Suprapubic skin (tissue), 4 donors: ENCODE data around the gene ALOX15. TPM values are rescaled to one million over a fixed set of nuclear protein-coding genes. Genes with fewer than 3 reads are reported as not detected.

Experiments
- DNase-seq, 2 donors: peaks; one replicate each; pipeline ENCODE4 v3.0.0-alpha.2; 2019; ENCODE audit warnings: low spot score in 2 of 2
- H3K27ac ChIP-seq: fragments of 200-600 bp; sonication (generic); one replicate; pipeline ENCODE4 v1.5.1; 2019
- H3K27me3 ChIP-seq: fragments of 200-600 bp; sonication (generic); one replicate; pipeline ENCODE4 v1.5.1; 2019
- H3K36me3 ChIP-seq: fragments of 200-600 bp; sonication (generic); one replicate; pipeline ENCODE4 v1.5.1; 2019
- H3K4me1 ChIP-seq: fragments of 200-600 bp; sonication (generic); one replicate; pipeline ENCODE4 v1.5.1; 2019
- H3K4me3 ChIP-seq: fragments of 200-600 bp; sonication (generic); one replicate; pipeline ENCODE4 v1.5.1; 2019; ENCODE audit warnings: mild to moderate bottlenecking
- H3K9me3 ChIP-seq: fragments of 200-600 bp; sonication (generic); one replicate; pipeline ENCODE4 v1.5.1; 2019
- CTCF ChIP-seq, 2 donors: fragments of 200-600 bp in 1 of 2; fragments of 450-650 bp in 1 of 2; sonication (generic) in 1 of 2; IDR thresholded peaks; one replicate each; pipeline ENCODE4 v1.5.1; 2016 to 2019; ENCODE audit warnings: antibody characterized with exemption in 2 of 2, mild to moderate bottlenecking in 1 of 2, moderate library complexity in 1 of 2
- EP300 ChIP-seq: sonication (generic); formaldehyde crosslinking; IDR thresholded peaks from one replicate; pipeline ENCODE4 v1.6.1; 2017; ENCODE audit warnings: antibody characterized with exemption
- POLR2A ChIP-seq, 2 donors: fragments of 450-650 bp; IDR thresholded peaks; one replicate each; pipeline ENCODE4 v1.6.1; 2017; ENCODE audit warnings: antibody characterized with exemption in 2 of 2, mild to moderate bottlenecking in 2 of 2, moderate library complexity in 2 of 2
- POLR2AphosphoS5 ChIP-seq, 3 donors: sonication (generic); formaldehyde crosslinking; IDR thresholded peaks; one replicate each; pipeline ENCODE4 v1.6.1; 2017; ENCODE audit warnings: antibody characterized with exemption in 3 of 3
- WGBS: methylation state at CpG from one replicate; pipeline ENCODE4 v1.1.5; 2018; 5-methylcytosine and 5-hydroxymethylcytosine counted together
- total RNA-seq, 4 donors: library from RNA; depleted of rRNA; stranded (reverse); fragments of >200 nt; gene quantifications; one replicate each; pipeline ENCODE4 v1.1.0, GENCODE V29; 2016

ALOX15 gene
- total RNA-seq, 4 donors from 2014 or later = 0.15 to 1.5 (median 0.36) TPM

- no peaks in the 10 kb centered on the region for H3K9me3 ChIP-seq
- peak overlapping the region; percentile 15 for H3K27ac ChIP-seq
- peaks cover 19% of the 10 kb centered on the region for H3K27me3 ChIP-seq
- H3K36me3 ChIP-seq = no peaks in the 10 kb centered on the region
- H3K4me1 ChIP-seq = peaks cover 10% of the 10 kb centered on the region
- no peak overlapping the region for H3K4me3 ChIP-seq
- no peak for DNase-seq
- TF ChIP-seq CTCF (IDR thresholded peaks at IDR 0.05) = no peak
- no peak for TF ChIP-seq POLR2AphosphoS5 (IDR thresholded peaks at IDR 0.05)
- TF ChIP-seq POLR2A (IDR thresholded peaks at IDR 0.05) = no peak
- TF ChIP-seq EP300 = no peak
- WGBS = 65% methylated on average over 22 of the region's 22 CpGs
These were observed 52.4 kb downstream of the ALOX15 start for GRCh38 chr17:4588898-4589625.

GRCh38 chr17:4588391-4588790, 53.1 kb downstream of the ALOX15 start:
- TF ChIP-seq POLR2AphosphoS5 (IDR thresholded peaks at IDR 0.05) (no peak), CTCF (IDR thresholded peaks at IDR 0.05) (no peak), POLR2A (IDR thresholded peaks at IDR 0.05) (no peak), EP300 (no peak)
- Histone ChIP-seq H3K27ac (no peak overlapping the region), H3K4me1 (peaks cover 17% of the 10 kb centered on the region), H3K4me3 (no peak overlapping the region), H3K27me3 (peaks cover 26% of the 10 kb centered on the region), H3K36me3 (no peaks in the 10 kb centered on the region), H3K9me3 (no peaks in the 10 kb centered on the region)
- no peak for DNase-seq
- 75% methylated on average over 11 of the region's 11 CpGs for WGBS

- H3K4me1 ChIP-seq = peaks cover 17% of the 10 kb centered on the region
- H3K9me3 ChIP-seq = no peaks in the 10 kb centered on the region
- peaks cover 31% of the 10 kb centered on the region for H3K27me3 ChIP-seq
- no peak for DNase-seq
- TF ChIP-seq EP300 = no peak
- TF ChIP-seq POLR2A (IDR thresholded peaks at IDR 0.05) = no peak
- no peak for TF ChIP-seq CTCF (IDR thresholded peaks at IDR 0.05)
- TF ChIP-seq POLR2AphosphoS5 (IDR thresholded peaks at IDR 0.05) = no peak
- H3K36me3 ChIP-seq = no peaks in the 10 kb centered on the region
- no peak overlapping the region for H3K4me3 ChIP-seq
- 75% methylated on average over 7 of the region's 9 CpGs for WGBS
- H3K27ac ChIP-seq = peak overlapping the region; percentile 20
These were observed 53.7 kb downstream of the ALOX15 start for GRCh38 chr17:4587803-4588202.

- Histone ChIP-seq H3K27me3 (peaks cover 38% of the 10 kb centered on the region), H3K36me3 (no peaks in the 10 kb centered on the region), H3K4me1 (peaks cover 17% of the 10 kb centered on the region), H3K27ac (no peak overlapping the region), H3K9me3 (no peaks in the 10 kb centered on the region), H3K4me3 (no peak overlapping the region)
- no peak for DNase-seq
- 91% methylated on average over 5 of the region's 7 CpGs for WGBS
- no peak for TF ChIP-seq EP300
- TF ChIP-seq POLR2A (IDR thresholded peaks at IDR 0.05) = no peak
- no peak for TF ChIP-seq POLR2AphosphoS5 (IDR thresholded peaks at IDR 0.05)
- TF ChIP-seq CTCF (IDR thresholded peaks at IDR 0.05) = no peak
These were observed 54.3 kb downstream of the ALOX15 start for GRCh38 chr17:4587195-4587594.

GRCh38 chr17:4586043-4586442, 55.4 kb downstream of the ALOX15 start:
- H3K36me3 ChIP-seq = no peaks in the 10 kb centered on the region
- no peak overlapping the region for H3K27ac ChIP-seq
- no peaks in the 10 kb centered on the region for H3K9me3 ChIP-seq
- peaks cover 49% of the 10 kb centered on the region for H3K27me3 ChIP-seq
- no peak overlapping the region for H3K4me3 ChIP-seq
- WGBS = 86% methylated on average over 9 of the region's 9 CpGs
- H3K4me1 ChIP-seq = peaks cover 17% of the 10 kb centered on the region
- TF ChIP-seq POLR2AphosphoS5 (IDR thresholded peaks at IDR 0.05) (no peak), CTCF (IDR thresholded peaks at IDR 0.05) (no peak), EP300 (no peak), POLR2A (IDR thresholded peaks at IDR 0.05) (no peak)
- no peak for DNase-seq
